Activated T-cell treated with anti-CD3 and anti-CD28 coated beads for 48 hours (primary cell): Measurements from ENCODE around the gene PELO.
A peak's percentile ranks its signal among the peaks of the same experiment; 100 is the strongest.
"Not testable (repeated sequence)": the region's sequence is repeated elsewhere in the genome, so short reads cannot be mapped to it uniquely, and the experiment has no call there.

Experiments used
- DNase-seq: peaks from one replicate; pipeline ENCODE4 v3.0.0-alpha.2; 2020; ENCODE audit warnings: low read depth

The PELO gene

GRCh38 chr5:52800394-52801213 is 12.9 kb downstream of the PELO start:
- peak; percentile 54 for DNase-seq

- DNase-seq, result no peak
These were observed 13.6 kb downstream of the PELO start for GRCh38 chr5:52801329-52801728.

GRCh38 chr5:52802272-52802973 is 14.7 kb downstream of the PELO start:
- DNase-seq, result no peak

GRCh38 chr5:52802974-52803336 is 15.2 kb downstream of the PELO start:
- no peak for DNase-seq

GRCh38 chr5:52804387-52804791 is 16.7 kb downstream of the PELO start:
- no peak for DNase-seq

- no peak for DNase-seq
These were observed 17.3 kb downstream of the PELO start for GRCh38 chr5:52804981-52805380.

GRCh38 chr5:52805615-52806014 is 17.9 kb downstream of the PELO start:
- no peak for DNase-seq

- no peak for DNase-seq
These were observed 19.3 kb downstream of the PELO start for GRCh38 chr5:52807037-52807436.

- DNase-seq, result no peak
These were observed 20.0 kb downstream of the PELO start for GRCh38 chr5:52807723-52808122.

GRCh38 chr5:52808316-52808901 is 20.7 kb downstream of the PELO start:
- no peak for DNase-seq

- DNase-seq, result no peak
These were observed 22.2 kb downstream of the PELO start for GRCh38 chr5:52809884-52810283.

- no peak for DNase-seq
These were observed 22.7 kb downstream of the PELO start for GRCh38 chr5:52810426-52810825.

- DNase-seq, result no peak
These were observed 23.5 kb downstream of the PELO start for GRCh38 chr5:52811067-52811749.

- DNase-seq, result no peak
These were observed 26.8 kb downstream of the PELO start for GRCh38 chr5:52814352-52815148.

GRCh38 chr5:52817818-52818217 is 30.1 kb downstream of the PELO start:
- DNase-seq, result no peak

GRCh38 chr5:52818360-52818759 is 30.6 kb downstream of the PELO start:
- no peak for DNase-seq

GRCh38 chr5:52818807-52819206 is 31.1 kb downstream of the PELO start:
- not testable (repeated sequence) for DNase-seq

GRCh38 chr5:52821901-52822300 is 34.2 kb downstream of the PELO start:
- DNase-seq, result no peak

- DNase-seq, result no peak
These were observed 34.7 kb downstream of the PELO start for GRCh38 chr5:52822437-52822836.

GRCh38 chr5:52824827-52825226 is 37.1 kb downstream of the PELO start:
- no peak for DNase-seq

GRCh38 chr5:52825826-52826225 is 38.1 kb downstream of the PELO start:
- DNase-seq, result no peak

GRCh38 chr5:52827815-52828214 is 40.1 kb downstream of the PELO start:
- DNase-seq, result no peak
